HL-60/S4 (cell line): Measurements from ENCODE around the gene EME2.
"Not testable (repeated sequence)": the region's sequence is repeated elsewhere in the genome, so short reads cannot be mapped to it uniquely, and the experiment has no call there.

Experiments
- in situ Hi-C: fragments of 300-500 bp; cut with MboI; formaldehyde crosslinking; loops from 2 replicates; pipeline ENCODE4 v1.14.3; 2022; ENCODE audit warnings: low sequenced_read_pairs

The EME2 gene

GRCh38 chr16:1790261-1790610 lies 17.6 kb downstream of the EME2 start:
- in situ Hi-C loops = no loop called here

GRCh38 chr16:1790611-1791255 lies 18.1 kb downstream of the EME2 start:
- in situ Hi-C loops = no loop called here

GRCh38 chr16:1791256-1791942 lies 18.8 kb downstream of the EME2 start:
- in situ Hi-C loops = no loop called here

GRCh38 chr16:1791943-1792812 lies 19.6 kb downstream of the EME2 start:
- in situ Hi-C loops = no loop called here

GRCh38 chr16:1792836-1793577 lies 20.4 kb downstream of the EME2 start:
- in situ Hi-C loops = no loop called here

- in situ Hi-C loops = no loop called here
Measured at GRCh38 chr16:1793578-1794220, 21.1 kb downstream of the EME2 start, which contains the start of gene IGFALS. IGFALS (minus strand) TSS chr16:1793705; CDS start chr16:1793652, 53 bp downstream.

GRCh38 chr16:1794221-1794871 lies 21.7 kb downstream of the EME2 start:
- in situ Hi-C loops = no loop called here

GRCh38 chr16:1794908-1795666 lies 22.5 kb downstream of the EME2 start:
- in situ Hi-C loops = no loop called here

- in situ Hi-C loops = not testable (repeated sequence)
Measured at GRCh38 chr16:1799263-1799662, 26.7 kb downstream of the EME2 start.

- in situ Hi-C loops = no loop called here
Measured at GRCh38 chr16:1800701-1801100, 28.1 kb downstream of the EME2 start.

- in situ Hi-C loops = no loop called here
Measured at GRCh38 chr16:1807626-1808025, 35.0 kb downstream of the EME2 start.

- in situ Hi-C loops = no loop called here
Measured at GRCh38 chr16:1808691-1809090, 36.1 kb downstream of the EME2 start.

- in situ Hi-C loops = no loop called here
Measured at GRCh38 chr16:1809281-1809801, 36.7 kb downstream of the EME2 start.

- in situ Hi-C loops = no loop called here
Measured at GRCh38 chr16:1810106-1810505, 37.5 kb downstream of the EME2 start.

- in situ Hi-C loops = no loop called here
Measured at GRCh38 chr16:1810536-1810935, 37.9 kb downstream of the EME2 start.

- in situ Hi-C loops = no loop called here
Measured at GRCh38 chr16:1812732-1813163, 40.1 kb downstream of the EME2 start.

- in situ Hi-C loops = no loop called here
Measured at GRCh38 chr16:1815461-1815860, 42.9 kb downstream of the EME2 start.

- in situ Hi-C loops = no loop called here
Measured at GRCh38 chr16:1816396-1817275, 44.0 kb downstream of the EME2 start.
